ENCODE data around the gene LSM10. TPM values are rescaled to one million over a fixed set of nuclear protein-coding genes. Genes with fewer than 3 reads are reported as not detected.
A peak's percentile ranks its signal among the peaks of the same experiment; 100 is the strongest.

LSM10 gene
- total RNA-seq, 1 donor from 2014 or later = 45.2 TPM

GRCh38 chr1:36420409-36420808 is 22.7 kb upstream of the LSM10 start:
- no peak for DNase-seq (ENCODE audit: extremely low spot score in 2 of 2)

GRCh38 chr1:36419569-36419968 is 21.9 kb upstream of the LSM10 start:
- peaks cover 6% of the 10 kb centered on the region for H3K4me1 ChIP-seq
- no peak for DNase-seq (ENCODE audit: extremely low spot score in 2 of 2)
- peaks cover 0 to 7% of the 10 kb centered on the region in 2 donors for H3K36me3 ChIP-seq
- no peak for TF ChIP-seq POLR2A (IDR thresholded peaks at IDR 0.05)
- TF ChIP-seq POLR2AphosphoS5 (IDR thresholded peaks at IDR 0.05; ENCODE audit: insufficient read depth in 1 of 2, low read depth in 1 of 2) = no peak
- no peak for TF ChIP-seq CTCF (IDR thresholded peaks at IDR 0.05)
- intact Hi-C loops (cut with DNase I) = no loop called here
- no peaks in the 10 kb centered on the region for H3K27me3 ChIP-seq
- H3K9me3 ChIP-seq = no peaks in the 10 kb centered on the region
- H3K27ac ChIP-seq = no peak overlapping the region
- H3K4me3 ChIP-seq = no peak overlapping the region

More at GRCh38 chr1:36420409-36420808, 22.7 kb upstream of the LSM10 start:
- intact Hi-C loops (cut with DNase I) = loop anchor here (5.0 kb wide), 2 partner anchors 78 to 318 kb away; no protein-coding TSS in a partner anchor
- Histone ChIP-seq H3K4me1 (peaks cover 6% of the 10 kb centered on the region), H3K36me3 (peaks cover 0 to 7% of the 10 kb centered on the region in 2 donors), H3K27me3 (no peaks in the 10 kb centered on the region), H3K27ac (peak overlapping the region; percentile 69), H3K9me3 (no peaks in the 10 kb centered on the region), H3K4me3 (no peak overlapping the region)
- TF ChIP-seq POLR2AphosphoS5 (IDR thresholded peaks at IDR 0.05; ENCODE audit: insufficient read depth in 1 of 2, low read depth in 1 of 2) = no peak
- no peak for TF ChIP-seq CTCF (IDR thresholded peaks at IDR 0.05)
- no peak for TF ChIP-seq POLR2A (IDR thresholded peaks at IDR 0.05)

- Histone ChIP-seq H3K4me1 (peaks cover 6% of the 10 kb centered on the region), H3K4me3 (no peak overlapping the region), H3K36me3 (peaks cover 0 to 7% of the 10 kb centered on the region in 2 donors), H3K9me3 (no peaks in the 10 kb centered on the region), H3K27ac (no peak overlapping the region), H3K27me3 (no peaks in the 10 kb centered on the region)
- no peak for TF ChIP-seq POLR2AphosphoS5 (IDR thresholded peaks at IDR 0.05; ENCODE audit: insufficient read depth in 1 of 2, low read depth in 1 of 2)
- TF ChIP-seq CTCF (IDR thresholded peaks at IDR 0.05) = no peak
- intact Hi-C loops (cut with DNase I) = no loop called here
- no peak for DNase-seq (ENCODE audit: extremely low spot score in 2 of 2)
These were observed 21.4 kb upstream of the LSM10 start for GRCh38 chr1:36419140-36419539.

- Histone ChIP-seq H3K27me3 (no peaks in the 10 kb centered on the region), H3K4me3 (no peak overlapping the region), H3K4me1 (peaks cover 6% of the 10 kb centered on the region), H3K27ac (no peak overlapping the region), H3K9me3 (no peaks in the 10 kb centered on the region), H3K36me3 (peaks cover 0 to 7% of the 10 kb centered on the region in 2 donors)
- intact Hi-C loops (cut with DNase I) = no loop called here
- no peak for DNase-seq (ENCODE audit: extremely low spot score in 2 of 2)
- TF ChIP-seq POLR2AphosphoS5 (IDR thresholded peaks at IDR 0.05; ENCODE audit: insufficient read depth in 1 of 2, low read depth in 1 of 2) (no peak), CTCF (IDR thresholded peaks at IDR 0.05) (no peak), POLR2A (IDR thresholded peaks at IDR 0.05) (no peak)
These were observed 20.2 kb upstream of the LSM10 start for GRCh38 chr1:36417931-36418330.

- H3K36me3 ChIP-seq = no peaks in the 10 kb centered on the region
- no peaks in the 10 kb centered on the region for H3K27me3 ChIP-seq
- H3K27ac ChIP-seq = no peak overlapping the region
- intact Hi-C loops (cut with DNase I) = no loop called here
- peaks cover 6% of the 10 kb centered on the region for H3K4me1 ChIP-seq
- TF ChIP-seq CTCF (IDR thresholded peaks at IDR 0.05) (no peak), POLR2AphosphoS5 (IDR thresholded peaks at IDR 0.05; ENCODE audit: insufficient read depth in 1 of 2, low read depth in 1 of 2) (no peak), POLR2A (IDR thresholded peaks at IDR 0.05) (no peak)
- DNase-seq (ENCODE audit: extremely low spot score in 2 of 2) = no peak
- H3K9me3 ChIP-seq = no peaks in the 10 kb centered on the region
- no peak overlapping the region for H3K4me3 ChIP-seq
These were observed 18.1 kb upstream of the LSM10 start for GRCh38 chr1:36415661-36416326.

All from vagina (tissue), 2 donors.